ENCODE results near the gene PPP1R14C.

The PPP1R14C gene

GRCh38 chr6:150100745-150101144 lies 42.1 kb upstream of the PPP1R14C start:
- TF ChIP-seq REST (IDR thresholded peaks at IDR 0.05; ENCODE audit: insufficient read depth in 1 of 2, low read depth in 2 of 2, low read length in 2 of 2) (no peak), TAF1 (IDR thresholded peaks at IDR 0.05; ENCODE audit: borderline replicate concordance, insufficient read depth, low read length) (no peak), SIN3A (IDR thresholded peaks at IDR 0.05; ENCODE audit: borderline replicate concordance, insufficient read depth, low read length) (no peak), FOXP2 (optimal IDR thresholded peaks at IDR 0.05; ENCODE audit: borderline replicate concordance, extremely low read depth, extremely low read length, insufficient read depth) (no peak), POLR2AphosphoS5 (IDR thresholded peaks at IDR 0.05; ENCODE audit: low read depth, low read length) (no peak)

- no peak for TF ChIP-seq REST (IDR thresholded peaks at IDR 0.05; ENCODE audit: insufficient read depth in 1 of 2, low read depth in 2 of 2, low read length in 2 of 2)
- no peak for TF ChIP-seq SIN3A (IDR thresholded peaks at IDR 0.05; ENCODE audit: borderline replicate concordance, insufficient read depth, low read length)
- TF ChIP-seq POLR2AphosphoS5 (IDR thresholded peaks at IDR 0.05; ENCODE audit: low read depth, low read length): no peak
- no peak for TF ChIP-seq FOXP2 (optimal IDR thresholded peaks at IDR 0.05; ENCODE audit: borderline replicate concordance, extremely low read depth, extremely low read length, insufficient read depth)
- TF ChIP-seq TAF1 (IDR thresholded peaks at IDR 0.05; ENCODE audit: borderline replicate concordance, insufficient read depth, low read length): no peak
Observed at GRCh38 chr6:150102750-150103270, 40.0 kb upstream of the PPP1R14C start.

GRCh38 chr6:150112233-150112632 lies 30.6 kb upstream of the PPP1R14C start:
- TF ChIP-seq FOXP2 (optimal IDR thresholded peaks at IDR 0.05; ENCODE audit: borderline replicate concordance, extremely low read depth, extremely low read length, insufficient read depth) (no peak), SIN3A (IDR thresholded peaks at IDR 0.05; ENCODE audit: borderline replicate concordance, insufficient read depth, low read length) (no peak), REST (IDR thresholded peaks at IDR 0.05; ENCODE audit: insufficient read depth in 1 of 2, low read depth in 2 of 2, low read length in 2 of 2) (no peak), TAF1 (IDR thresholded peaks at IDR 0.05; ENCODE audit: borderline replicate concordance, insufficient read depth, low read length) (no peak), POLR2AphosphoS5 (IDR thresholded peaks at IDR 0.05; ENCODE audit: low read depth, low read length) (no peak)

DNA sequence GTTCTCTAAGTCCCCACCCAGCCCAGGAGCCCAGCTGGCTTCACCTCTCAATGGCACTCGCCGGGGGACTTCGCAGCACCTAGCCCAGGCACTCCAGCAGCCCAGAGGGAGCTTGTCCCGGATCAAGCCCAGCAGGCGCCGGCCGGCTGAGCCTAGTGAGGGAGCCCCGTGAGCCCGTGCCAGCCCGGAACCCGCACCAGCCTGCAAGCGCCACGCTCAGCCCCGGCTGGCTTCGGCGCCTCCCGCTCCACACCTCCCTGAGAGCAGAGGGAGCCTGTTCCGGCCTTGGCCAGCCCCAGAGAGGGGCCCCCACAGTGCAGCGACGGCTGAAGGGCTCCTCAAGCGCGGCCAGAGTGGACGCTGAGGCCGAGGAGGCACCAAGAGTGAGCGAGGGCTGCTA lies 27.1 kb upstream of the PPP1R14C start:
- no peak for TF ChIP-seq POLR2AphosphoS5 (IDR thresholded peaks at IDR 0.05; ENCODE audit: low read depth, low read length)
- TF ChIP-seq FOXP2 (optimal IDR thresholded peaks at IDR 0.05; ENCODE audit: borderline replicate concordance, extremely low read depth, extremely low read length, insufficient read depth): no peak
- TF ChIP-seq REST (IDR thresholded peaks at IDR 0.05; ENCODE audit: insufficient read depth in 1 of 2, low read depth in 2 of 2, low read length in 2 of 2): no peak
- TF ChIP-seq SIN3A (IDR thresholded peaks at IDR 0.05; ENCODE audit: borderline replicate concordance, insufficient read depth, low read length): no peak
- TF ChIP-seq TAF1 (IDR thresholded peaks at IDR 0.05; ENCODE audit: borderline replicate concordance, insufficient read depth, low read length): no peak
